ENCODE data around the gene APOL3. TPM values are rescaled to one million over a fixed set of nuclear protein-coding genes. Genes with fewer than 3 reads are reported as not detected.

The APOL3 gene
- total and polyA plus RNA-seq, 2 of the 13 experiments (the other 11 are each of a cell fraction or from before 2014, with no cell fraction given) = 3.8 to 5.4 TPM

DNA sequence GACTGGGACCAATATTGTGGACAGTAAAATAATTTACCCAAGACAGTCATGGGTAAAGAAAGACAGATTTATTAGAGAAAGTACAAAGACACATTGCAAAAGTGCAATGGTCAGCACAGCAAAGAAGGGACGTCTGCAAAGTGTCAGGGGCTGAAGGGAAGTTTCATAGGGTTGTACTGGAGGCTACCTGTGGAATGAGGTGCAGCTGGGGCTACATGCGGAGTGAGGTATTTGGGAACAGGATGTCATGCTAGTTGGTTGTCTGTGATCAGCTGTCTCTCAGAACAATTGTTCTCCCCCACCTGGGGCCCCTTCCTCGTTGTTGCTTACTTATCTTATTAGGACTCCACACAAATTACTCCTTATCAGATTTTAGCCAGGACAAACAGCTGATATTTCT is 11.4 kb upstream of the APOL3 start:
- Histone ChIP-seq H3K27ac (ENCODE audit: extremely low read length, insufficient read depth, low read length) (no peak overlapping the region), H3K4me3 (replicated peaks in 1 of 3; ENCODE audit: insufficient read depth in 1 of 3, low read depth in 2 of 3, low read length in 3 of 3) (no peak overlapping the region), H3K9ac (ENCODE audit: insufficient read depth, low read depth, low read length) (no peak overlapping the region), H3K4me2 (ENCODE audit: low read depth, low read length) (no peak overlapping the region), H2AFZ (ENCODE audit: low read length) (no peak overlapping the region), H4K20me1 (ENCODE audit: insufficient read depth, low read length) (no peaks in the 10 kb centered on the region), H3K36me3 (replicated peaks in 1 of 2; ENCODE audit: control insufficient read depth in 1 of 2, insufficient read depth in 2 of 2, low read length in 2 of 2) (no peaks in the 10 kb centered on the region), H3K9me3 (ENCODE audit: low read length) (no peaks in the 10 kb centered on the region), H3K27me3 (ENCODE audit: control insufficient read depth in 1 of 2, insufficient read depth in 2 of 2, low read length in 2 of 2) (no peaks in the 10 kb centered on the region), H3K79me2 (ENCODE audit: insufficient read depth, low read length) (no peaks in the 10 kb centered on the region), H3K4me1 (ENCODE audit: insufficient read depth, low read length) (no peaks in the 10 kb centered on the region)
- CTCF ChIA-PET (ENCODE audit: low intra/inter-chr PET ratio, low total read pairs) = no interaction called here
- POLR2A ChIA-PET = no interaction called here
- no peak for ATAC-seq
- 18% methylated on average over 3 of the region's 3 CpGs for WGBS (ENCODE audit: low lambda C conversion rate)
- DNase-seq (ENCODE audit: low spot score) = no peak
- BruUV-seq (replicated peaks) = no TSS peak
- intact Hi-C loops (cut with micrococcal nuclease; ENCODE audit: unreplicated experiment) (no loop called here), in situ Hi-C loops (cut with HindIII; ENCODE audit: extremely low pct_ligation_motif_present, low pct_unique_long_range_greater_than_20kb) (no loop called here)
- TF ChIP-seq MAFK (conservative IDR thresholded peaks at IDR 0.05 in 1 of 2, IDR thresholded peaks at IDR 0.05 in 1 of 2; ENCODE audit: low read length in 2 of 2) (peak; percentile 19 to 41; a peak in 2 of 4 replicates), EZH2 (conservative IDR thresholded peaks at IDR 0.05; ENCODE audit: low read depth, low read length) (no peak)
- no peak for FAIRE-seq

DNA sequence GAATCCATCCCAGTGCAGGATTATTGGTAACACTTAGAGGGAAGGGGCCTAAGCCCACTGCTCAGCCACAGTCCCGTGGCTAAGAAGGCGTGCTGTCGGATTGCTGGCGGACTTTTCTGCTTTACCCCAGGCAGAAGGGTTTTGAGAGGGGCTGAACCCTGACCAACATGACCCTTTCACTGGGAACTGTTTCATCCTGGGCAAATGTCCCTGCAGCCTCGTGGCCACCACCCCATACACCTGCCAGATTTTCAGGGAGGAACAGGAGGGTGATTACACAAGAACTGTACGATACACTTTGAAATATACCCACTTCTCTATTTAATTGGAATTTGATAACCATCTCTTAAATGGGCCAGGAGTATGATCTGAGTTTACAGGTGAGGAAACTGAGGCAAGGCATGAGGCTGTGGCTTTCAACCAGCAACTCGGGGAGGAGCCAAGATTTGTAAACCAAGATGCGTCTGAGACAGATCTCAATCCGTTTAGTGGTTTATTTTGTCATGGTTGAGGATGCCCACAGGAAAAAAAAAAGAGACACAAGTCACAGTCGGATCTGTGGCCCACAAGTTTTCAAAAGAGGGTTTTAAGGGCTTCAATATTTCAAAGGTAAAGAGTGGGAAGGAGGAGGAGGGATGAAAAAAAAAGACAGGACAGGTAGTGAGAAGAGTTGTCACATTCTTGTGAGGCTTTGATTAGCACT is 6.1 kb upstream of the APOL3 start:
- Histone ChIP-seq H3K4me3 (replicated peaks in 1 of 3; ENCODE audit: insufficient read depth in 1 of 3, low read depth in 2 of 3, low read length in 3 of 3) (no peak overlapping the region), H3K27me3 (ENCODE audit: control insufficient read depth in 1 of 2, insufficient read depth in 2 of 2, low read length in 2 of 2) (peaks cover 0 to 4% of the 10 kb centered on the region in 2 experiments; a peak in 1 of 5 replicates), H3K4me1 (ENCODE audit: insufficient read depth, low read length) (peaks cover 17% of the 10 kb centered on the region), H2AFZ (ENCODE audit: low read length) (no peak overlapping the region), H3K36me3 (replicated peaks in 1 of 2; ENCODE audit: control insufficient read depth in 1 of 2, insufficient read depth in 2 of 2, low read length in 2 of 2) (no peaks in the 10 kb centered on the region), H3K4me2 (ENCODE audit: low read depth, low read length) (no peak overlapping the region), H3K9me3 (ENCODE audit: low read length) (no peaks in the 10 kb centered on the region), H3K27ac (ENCODE audit: extremely low read length, insufficient read depth, low read length) (no peak overlapping the region), H3K9ac (ENCODE audit: insufficient read depth, low read depth, low read length) (no peak overlapping the region), H3K79me2 (ENCODE audit: insufficient read depth, low read length) (no peaks in the 10 kb centered on the region), H4K20me1 (ENCODE audit: insufficient read depth, low read length) (no peaks in the 10 kb centered on the region)
- FAIRE-seq = no peak
- BruUV-seq (replicated peaks) = no TSS peak
- ATAC-seq = no peak
- in situ Hi-C loops (cut with HindIII; ENCODE audit: extremely low pct_ligation_motif_present, low pct_unique_long_range_greater_than_20kb) = no loop called here
- ChIA-PET POLR2A (no interaction called here), CTCF (ENCODE audit: low intra/inter-chr PET ratio, low total read pairs) (no interaction called here)
- WGBS (ENCODE audit: low lambda C conversion rate) = 47% methylated on average over 6 of the region's 10 CpGs
- intact Hi-C loops (cut with micrococcal nuclease; ENCODE audit: unreplicated experiment) = no loop called here
- no peak for DNase-seq (ENCODE audit: low spot score)
- TF ChIP-seq CHD4 (IDR thresholded peaks at IDR 0.05; ENCODE audit: borderline replicate concordance, low read length) (no peak), ZNF451 (CRISPR knock-in tag; IDR thresholded peaks at IDR 0.05) (no peak), TAF15 (IDR thresholded peaks at IDR 0.05; ENCODE audit: low read depth, low read length, poor library complexity, severe bottlenecking) (no peak), NFE2L2 (IDR thresholded peaks at IDR 0.05; ENCODE audit: low read length) (no peak), SMARCC2 (IDR thresholded peaks at IDR 0.05) (no peak), TEAD3 (CRISPR knock-in tag; optimal IDR thresholded peaks at IDR 0.05; ENCODE audit: borderline replicate concordance) (no peak), ZNF572 (CRISPR knock-in tag; IDR thresholded peaks at IDR 0.05) (no peak), SMAD1 (CRISPR knock-in tag; IDR thresholded peaks at IDR 0.05; ENCODE audit: borderline replicate concordance, low read depth) (no peak), SETDB1 (CRISPR knock-in tag; IDR thresholded peaks at IDR 0.05; ENCODE audit: borderline replicate concordance) (no peak), IKZF4 (CRISPR knock-in tag; IDR thresholded peaks at IDR 0.05; ENCODE audit: borderline replicate concordance, low read depth, not compliant biosample characterization) (no peak)
- TF ChIP-seq, protein P1, sequence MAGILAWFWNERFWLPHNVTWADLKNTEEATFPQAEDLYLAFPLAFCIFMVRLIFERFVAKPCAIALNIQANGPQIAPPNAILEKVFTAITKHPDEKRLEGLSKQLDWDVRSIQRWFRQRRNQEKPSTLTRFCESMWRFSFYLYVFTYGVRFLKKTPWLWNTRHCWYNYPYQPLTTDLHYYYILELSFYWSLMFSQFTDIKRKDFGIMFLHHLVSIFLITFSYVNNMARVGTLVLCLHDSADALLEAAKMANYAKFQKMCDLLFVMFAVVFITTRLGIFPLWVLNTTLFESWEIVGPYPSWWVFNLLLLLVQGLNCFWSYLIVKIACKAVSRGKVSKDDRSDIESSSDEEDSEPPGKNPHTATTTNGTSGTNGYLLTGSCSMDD (CRISPR knock-in tag; IDR thresholded peaks at IDR 0.05) = no peak
- TF ChIP-seq, protein P2, sequence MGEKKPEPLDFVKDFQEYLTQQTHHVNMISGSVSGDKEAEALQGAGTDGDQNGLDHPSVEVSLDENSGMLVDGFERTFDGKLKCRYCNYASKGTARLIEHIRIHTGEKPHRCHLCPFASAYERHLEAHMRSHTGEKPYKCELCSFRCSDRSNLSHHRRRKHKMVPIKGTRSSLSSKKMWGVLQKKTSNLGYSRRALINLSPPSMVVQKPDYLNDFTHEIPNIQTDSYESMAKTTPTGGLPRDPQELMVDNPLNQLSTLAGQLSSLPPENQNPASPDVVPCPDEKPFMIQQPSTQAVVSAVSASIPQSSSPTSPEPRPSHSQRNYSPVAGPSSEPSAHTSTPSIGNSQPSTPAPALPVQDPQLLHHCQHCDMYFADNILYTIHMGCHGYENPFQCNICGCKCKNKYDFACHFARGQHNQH (CRISPR knock-in tag; IDR thresholded peaks at IDR 0.05) = no peak
- TF ChIP-seq, protein P3, sequence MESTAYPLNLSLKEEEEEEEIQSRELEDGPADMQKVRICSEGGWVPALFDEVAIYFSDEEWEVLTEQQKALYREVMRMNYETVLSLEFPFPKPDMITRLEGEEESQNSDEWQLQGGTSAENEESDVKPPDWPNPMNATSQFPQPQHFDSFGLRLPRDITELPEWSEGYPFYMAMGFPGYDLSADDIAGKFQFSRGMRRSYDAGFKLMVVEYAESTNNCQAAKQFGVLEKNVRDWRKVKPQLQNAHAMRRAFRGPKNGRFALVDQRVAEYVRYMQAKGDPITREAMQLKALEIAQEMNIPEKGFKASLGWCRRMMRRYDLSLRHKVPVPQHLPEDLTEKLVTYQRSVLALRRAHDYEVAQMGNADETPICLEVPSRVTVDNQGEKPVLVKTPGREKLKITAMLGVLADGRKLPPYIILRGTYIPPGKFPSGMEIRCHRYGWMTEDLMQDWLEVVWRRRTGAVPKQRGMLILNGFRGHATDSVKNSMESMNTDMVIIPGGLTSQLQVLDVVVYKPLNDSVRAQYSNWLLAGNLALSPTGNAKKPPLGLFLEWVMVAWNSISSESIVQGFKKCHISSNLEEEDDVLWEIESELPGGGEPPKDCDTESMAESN (CRISPR knock-in tag; conservative IDR thresholded peaks at IDR 0.05) = no peak

All from HepG2 (cell line).